ENCODE results near the gene STMN1.

STMN1 gene

DNA sequence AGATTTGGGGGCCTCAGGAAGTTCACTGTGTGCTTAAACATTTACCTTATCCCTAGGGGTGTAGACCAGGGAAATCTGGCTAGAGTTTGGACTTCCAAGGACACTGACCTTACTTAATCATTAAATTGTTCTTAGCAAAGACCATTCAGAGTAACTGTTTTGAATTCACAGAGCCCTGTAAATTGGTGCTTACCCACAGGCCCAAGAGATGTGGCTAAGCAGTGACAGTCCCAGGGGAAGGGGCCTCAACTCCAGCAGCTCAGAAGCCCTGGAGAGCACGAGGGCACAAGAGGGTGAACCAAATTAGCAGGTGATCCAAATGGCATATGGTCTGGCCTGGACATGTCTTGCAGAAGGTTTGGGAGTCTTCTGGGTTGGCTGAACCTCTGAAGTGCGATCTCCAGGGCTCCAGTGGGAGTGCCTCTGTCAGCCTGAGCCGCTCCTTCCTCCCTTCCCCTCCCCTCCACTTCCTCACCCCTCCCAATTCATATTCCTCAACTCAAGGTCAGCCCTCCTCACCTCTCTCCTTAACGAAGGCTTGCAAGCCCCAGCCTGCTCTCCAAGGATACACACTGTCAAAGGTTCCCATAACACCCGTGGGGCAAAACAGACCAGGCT lies 35.0 kb downstream of the STMN1 start:
- no peak for DNase-seq (ENCODE audit: low read depth)

DNA sequence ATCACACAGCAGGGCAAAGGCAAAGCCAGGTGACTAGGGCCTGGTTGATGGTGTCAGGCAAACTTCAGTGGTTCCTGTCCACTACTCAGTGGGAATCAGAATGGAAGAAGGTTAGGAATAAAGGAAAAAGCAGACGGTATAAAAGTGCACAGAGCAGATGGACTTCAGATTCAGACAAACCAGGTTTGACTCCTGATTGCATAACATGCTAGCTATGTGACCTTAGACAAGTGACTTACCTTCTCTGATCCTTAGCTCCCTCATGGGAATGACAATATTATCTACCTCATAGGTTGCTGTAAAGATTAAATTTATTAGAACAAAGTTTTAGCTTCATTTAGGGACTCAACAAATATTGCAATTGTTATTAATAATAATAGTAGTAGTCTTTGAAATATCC lies 35.6 kb downstream of the STMN1 start:
- DNase-seq (ENCODE audit: low read depth), result no peak

DNA sequence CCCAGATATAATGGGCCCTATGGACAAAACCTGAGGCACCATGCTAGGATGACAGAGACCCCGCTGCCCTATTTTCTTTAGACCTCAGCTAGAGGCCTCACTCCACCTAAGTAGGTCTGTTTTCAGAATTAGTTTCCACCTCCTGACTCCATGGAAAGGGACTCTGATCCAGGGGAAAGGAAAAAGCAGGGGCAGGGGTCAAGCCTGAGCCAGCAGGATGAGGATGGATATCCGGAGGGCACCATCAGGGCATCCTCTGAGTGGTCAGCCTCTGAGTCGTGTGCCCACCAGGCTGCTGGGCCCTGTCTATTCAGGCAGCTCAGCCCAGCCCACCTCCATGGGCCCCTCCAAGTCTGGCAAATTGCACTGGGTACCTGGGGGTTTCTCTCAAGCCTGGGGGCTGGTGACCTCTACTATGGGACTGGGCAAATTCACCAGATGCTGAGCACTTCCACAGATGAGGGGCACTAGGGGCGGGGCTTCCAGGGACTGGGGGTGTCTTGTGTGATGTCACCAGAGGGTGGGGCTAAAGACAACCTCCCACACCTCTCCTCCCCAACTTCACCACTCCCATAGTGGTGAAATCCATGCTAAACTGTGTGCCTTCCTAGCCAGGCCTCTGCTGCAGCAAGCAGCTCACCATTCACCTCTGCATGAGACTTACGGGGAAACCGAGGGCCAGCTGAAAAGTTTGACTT lies 36.2 kb downstream of the STMN1 start:
- no peak for DNase-seq (ENCODE audit: low read depth)

DNA sequence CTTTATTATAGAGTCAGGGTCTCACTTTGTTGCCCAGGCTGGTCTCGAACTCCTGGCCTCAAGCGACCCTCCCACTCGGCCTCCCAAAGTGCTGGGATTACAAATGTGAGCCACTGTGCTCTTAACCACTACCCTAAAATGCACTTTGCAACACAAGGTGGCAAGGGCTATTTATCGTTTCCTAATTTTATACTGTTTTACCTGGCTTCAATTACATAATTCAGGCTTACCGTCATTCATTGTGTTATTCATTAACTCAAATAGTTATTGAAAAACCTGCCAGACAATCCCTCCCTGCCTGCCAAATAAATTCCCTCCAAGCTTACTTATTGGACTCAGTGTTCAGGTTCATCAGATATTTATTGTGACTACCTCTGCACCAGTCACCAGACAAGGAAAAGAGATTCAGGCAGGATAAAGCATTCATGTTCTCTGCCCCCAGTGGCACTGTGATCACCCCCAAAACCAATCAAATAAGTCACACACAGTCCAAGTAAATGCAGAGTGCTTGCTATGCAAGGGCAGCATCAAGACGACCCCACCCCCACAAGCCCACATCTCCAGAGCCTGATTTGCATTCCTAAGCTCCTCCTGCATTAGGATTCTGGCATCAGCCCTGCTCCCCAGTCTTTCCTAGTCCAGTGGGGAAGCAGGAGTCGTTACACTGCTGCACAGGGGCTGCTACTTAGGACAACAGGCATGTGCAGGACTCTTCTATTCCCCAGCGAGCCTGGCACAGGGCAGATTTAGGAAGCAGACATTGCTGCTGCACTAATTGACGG lies 38.8 kb downstream of the STMN1 start:
- no peak for DNase-seq (ENCODE audit: low read depth)

DNA sequence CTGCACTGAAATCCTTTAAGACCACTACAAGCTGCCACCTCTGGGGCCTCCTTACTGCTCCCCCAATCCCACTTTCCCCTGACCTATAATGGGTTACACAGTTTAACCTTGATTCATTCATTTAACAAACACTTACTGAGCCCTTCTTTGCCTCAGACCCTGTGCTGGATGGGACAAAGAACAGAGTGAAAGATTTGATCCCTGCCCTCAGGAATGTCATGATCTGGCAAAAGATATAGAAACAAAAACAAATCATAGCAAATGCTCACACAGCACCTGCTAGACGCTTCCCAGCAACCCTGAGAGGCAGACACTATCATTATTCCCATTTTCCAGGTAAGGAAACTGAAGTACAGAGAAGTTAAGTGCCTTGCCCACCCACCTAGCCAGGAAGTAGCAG lies 39.9 kb downstream of the STMN1 start:
- DNase-seq (ENCODE audit: low read depth), result no peak

DNA sequence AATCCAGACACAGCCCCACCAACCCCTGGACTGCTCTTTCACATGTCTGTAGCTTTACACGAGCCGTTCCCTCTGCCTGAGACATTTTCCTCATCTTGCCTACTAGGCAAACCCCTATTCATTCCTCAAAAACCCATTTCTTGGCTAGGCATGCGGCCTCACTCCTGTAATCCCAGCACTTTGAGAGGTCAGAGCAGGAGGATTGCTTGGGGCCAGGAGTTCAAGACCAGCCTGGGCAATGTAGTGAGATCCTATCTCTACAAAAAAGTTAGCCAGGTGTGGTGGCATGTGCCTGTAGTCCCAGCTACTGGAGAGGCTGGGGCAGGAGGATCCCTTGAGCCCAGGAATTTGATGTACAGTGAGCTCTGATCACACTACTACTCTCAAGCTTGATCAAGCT lies 41.8 kb downstream of the STMN1 start:
- no peak for DNase-seq (ENCODE audit: low read depth)

DNA sequence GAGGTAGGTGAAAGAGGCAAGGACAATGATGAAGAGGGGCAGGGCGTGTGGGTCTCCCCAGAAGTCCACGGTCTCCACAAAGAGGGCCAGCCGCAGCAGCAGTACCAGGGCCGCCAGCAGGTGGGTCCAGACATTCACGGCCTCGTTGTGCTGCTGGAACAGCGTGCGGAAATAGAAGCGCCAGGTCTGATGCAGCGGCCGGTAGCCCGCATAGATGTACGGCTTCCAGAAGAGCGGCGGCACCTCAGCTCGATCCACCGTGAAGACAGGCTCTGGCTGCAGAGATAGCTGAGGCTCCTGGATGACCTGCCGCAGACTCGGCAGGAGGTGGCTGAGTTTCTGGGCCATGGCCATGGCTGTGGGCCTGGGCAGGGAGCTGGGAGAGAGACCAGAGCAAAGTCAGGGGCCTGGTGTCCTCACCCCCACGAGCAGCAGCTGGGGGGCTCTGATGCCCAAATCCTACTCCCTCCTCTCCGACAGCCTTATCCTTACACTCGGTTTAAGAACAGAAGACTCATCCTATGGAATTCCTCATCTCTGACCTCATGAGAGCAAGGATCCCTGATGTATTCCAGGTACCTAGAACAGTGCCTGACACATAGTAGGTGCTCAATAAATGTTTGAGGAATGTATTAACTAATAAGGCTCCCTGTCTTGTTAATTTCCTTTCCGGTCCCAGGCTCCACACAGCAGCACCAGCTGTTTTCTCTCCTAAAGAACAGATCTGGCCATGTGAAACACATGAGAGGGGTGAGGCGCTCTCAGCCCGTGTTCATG lies 42.5 kb downstream of the STMN1 start:
- DNase-seq (ENCODE audit: low read depth), result no peak

DNA sequence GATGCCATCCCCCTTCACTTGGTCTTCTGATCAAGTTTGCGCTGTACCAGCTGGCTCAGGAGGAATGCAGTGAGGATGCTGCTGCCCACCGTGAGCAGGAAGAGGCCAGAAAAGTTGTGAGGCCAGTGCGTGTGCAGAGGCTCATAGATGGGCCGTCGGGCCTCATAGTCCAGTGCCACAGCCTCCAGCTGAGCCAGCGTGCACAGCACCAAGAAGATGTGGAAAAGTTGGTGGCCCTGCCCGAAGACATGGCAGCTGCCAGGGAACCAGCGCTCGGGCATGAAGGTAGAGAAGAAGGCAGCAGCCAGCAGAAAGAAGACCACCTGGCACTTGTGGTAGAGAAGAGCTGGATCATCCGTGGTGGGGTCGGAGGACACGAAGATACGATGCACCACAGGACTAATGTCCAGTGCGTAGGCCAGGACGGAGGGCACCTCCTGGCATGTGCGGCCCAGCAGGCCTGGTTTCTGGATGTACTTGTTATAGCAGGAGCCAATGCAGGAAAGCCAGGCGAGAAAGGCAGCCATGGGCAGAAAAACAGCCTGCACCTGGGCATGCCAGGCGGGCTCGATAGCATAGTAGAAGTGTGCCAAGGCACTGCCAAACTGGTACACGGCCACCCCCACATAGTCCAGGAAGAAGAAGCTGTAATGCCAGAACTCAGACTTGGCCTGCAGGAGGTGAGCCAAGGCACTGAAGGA lies 43.3 kb downstream of the STMN1 start:
- no peak for DNase-seq (ENCODE audit: low read depth)

DNA sequence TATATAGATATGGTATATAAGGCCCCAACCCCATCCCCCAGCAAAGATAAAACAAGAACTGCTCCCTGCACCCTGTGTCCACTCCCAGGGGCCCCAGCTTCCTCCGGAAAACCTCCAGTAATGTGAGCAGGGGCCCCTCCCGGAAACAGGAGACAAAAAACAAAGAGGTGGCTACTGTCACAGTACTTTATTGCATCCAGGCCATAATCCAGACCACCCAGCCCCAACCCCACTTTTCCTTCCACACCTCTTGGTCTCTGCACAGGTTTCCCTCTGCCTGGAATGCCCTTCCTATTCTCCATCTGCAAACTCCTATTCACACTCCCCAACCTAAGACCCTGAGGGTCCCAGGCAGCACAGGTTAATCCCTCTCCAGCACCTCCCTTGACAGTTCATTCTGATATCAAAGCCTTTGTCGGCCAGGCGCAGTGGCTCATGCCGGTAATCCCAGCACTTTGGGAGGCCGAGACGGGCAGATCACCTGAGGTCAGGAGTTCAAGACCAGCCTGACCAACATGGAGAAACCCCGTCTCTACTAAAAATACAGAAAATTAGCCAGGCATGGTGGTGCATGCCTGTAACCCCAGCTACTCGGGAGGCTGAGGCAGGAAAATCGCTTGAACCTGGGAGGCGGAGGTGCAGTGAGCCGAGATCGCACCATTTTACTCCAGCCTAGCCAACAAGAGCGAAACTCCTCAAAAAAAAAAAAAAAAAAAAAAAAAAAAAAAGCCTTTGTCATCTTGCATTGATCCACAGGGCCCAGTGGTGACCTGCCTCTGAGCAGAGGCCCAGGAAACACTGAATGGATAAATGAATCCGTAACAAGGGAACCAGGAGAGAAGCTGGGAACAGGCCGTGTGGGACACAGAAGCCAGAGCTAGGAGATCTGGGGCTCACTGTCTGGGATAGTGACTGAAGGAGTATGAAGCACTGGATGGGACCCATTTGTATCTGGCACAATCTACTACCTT lies 44.6 kb downstream of the STMN1 start:
- DNase-seq (ENCODE audit: low read depth), result no peak

DNA sequence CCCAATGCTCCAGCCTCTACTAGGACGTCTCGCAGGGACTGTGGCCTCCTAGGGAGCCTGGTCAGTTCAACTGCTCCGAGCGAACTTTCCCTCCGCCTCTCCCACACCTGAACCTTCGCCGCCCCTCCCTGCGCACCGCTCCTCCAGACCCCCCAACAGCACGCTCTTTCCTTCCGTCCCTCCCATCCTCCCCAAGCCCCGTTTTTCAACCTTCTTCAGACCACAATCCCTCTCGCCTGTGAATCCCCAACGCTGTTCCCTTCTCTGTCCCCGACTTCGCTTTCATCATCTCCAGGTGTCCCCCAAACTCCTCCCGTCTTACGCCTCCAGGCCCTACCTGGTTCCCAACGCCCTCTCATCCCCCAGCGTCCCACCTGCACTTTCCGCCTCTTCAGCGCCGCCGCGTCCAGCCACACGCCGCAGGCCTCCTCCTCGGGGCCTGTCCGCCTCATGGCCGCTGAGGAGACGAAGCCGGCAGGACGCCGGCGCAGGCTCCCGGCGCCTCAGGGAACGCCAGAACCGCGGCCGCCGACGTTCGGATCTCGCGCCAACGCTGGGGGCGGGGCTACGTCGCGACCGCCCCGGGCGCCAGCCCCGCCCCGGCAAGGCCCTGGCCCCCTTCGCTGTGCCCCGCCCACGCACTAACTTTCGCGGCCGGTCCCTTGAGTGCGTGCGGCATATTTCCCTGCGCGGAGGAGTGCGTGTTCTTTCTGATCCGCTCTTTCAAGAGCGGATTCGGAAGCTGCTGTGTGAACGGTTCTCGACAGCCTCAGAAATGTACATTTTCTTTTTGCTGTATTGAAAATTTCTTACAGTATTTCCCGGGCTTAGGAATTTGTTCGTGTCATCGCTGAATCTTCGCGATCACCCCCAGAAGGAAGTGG lies 47.1 kb downstream of the STMN1 start, which contains the start of gene AUNIP:
TSS of gene AUNIP (minus strand) at position 552 of the 884 bp plus-strand sequence. CDS start at position 452, 100 bp downstream.
- peak; percentile 85 for DNase-seq (ENCODE audit: low read depth)

DNA sequence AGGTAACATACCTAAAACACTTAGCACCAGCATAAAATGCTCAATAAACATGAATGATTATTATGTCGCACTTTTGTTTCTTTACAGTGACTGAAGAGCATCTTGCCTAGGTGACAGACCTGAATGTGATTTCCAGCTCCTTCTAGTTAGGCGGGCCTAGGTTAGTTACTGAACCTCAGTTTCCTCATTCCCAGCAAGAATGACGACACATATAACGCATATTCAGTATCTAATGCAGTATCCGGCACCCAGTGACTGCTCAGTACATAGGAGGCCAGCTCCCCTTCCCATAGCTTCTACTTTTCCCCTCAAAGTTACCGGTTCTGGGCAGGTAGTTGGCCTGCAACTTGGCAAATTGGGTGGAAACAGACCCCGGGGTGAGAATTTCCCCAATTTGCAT lies 47.7 kb downstream of the STMN1 start:
- no peak for DNase-seq (ENCODE audit: low read depth)

DNA sequence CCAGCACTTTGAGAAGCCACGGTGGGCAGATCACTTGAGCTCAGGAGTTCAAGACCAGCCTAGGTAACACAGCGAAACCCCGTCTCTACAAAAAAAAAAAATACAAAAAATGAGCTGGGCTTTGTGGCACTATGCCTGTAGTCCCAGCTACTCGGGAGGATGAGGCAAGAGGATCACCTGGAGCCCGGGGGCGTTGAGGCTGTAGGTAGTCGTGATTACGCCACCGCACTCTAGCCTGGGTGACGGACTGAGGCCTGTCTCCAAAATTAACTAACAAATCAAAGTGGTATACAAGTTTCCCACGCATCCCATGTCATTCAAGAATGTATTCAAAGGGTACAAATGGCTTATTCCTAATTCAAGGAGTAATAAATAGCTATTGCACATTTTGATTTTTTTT lies 49.4 kb downstream of the STMN1 start:
- DNase-seq (ENCODE audit: low read depth), result no peak

DNA sequence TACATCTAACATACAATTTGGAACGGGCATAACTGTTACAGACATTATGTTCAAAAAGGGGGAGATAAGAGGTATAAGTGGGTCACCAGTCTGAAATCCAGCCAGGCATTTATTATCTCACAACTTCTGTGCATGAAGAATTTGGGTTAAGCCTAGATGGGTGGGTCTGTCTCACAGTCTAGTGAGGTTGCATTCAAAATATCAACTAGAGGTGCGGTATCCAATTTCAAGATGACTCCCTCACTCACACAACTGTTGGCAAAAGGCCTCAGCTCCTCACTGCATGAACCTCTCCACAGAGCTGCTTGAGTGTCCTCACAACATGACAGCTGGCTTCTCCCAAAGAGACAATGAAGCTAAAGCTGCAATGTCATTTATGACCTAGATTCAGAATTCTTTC lies 51.7 kb downstream of the STMN1 start:
- no peak for DNase-seq (ENCODE audit: low read depth)

Data from T follicular helper cell (primary cell).